NCI-H1048 (cell line): ENCODE data around the gene RBM44.

Experiments
- DNase-seq: peaks from one replicate; lab custom pipeline; 2025; lab: John Stamatoyannopoulos, UW

The RBM44 gene

GRCh38 chr2:237886685-237887481 is 88.3 kb downstream of the RBM44 start:
- DNase-seq: no peak

- no peak for DNase-seq
Measured at GRCh38 chr2:237888389-237888788, 89.8 kb downstream of the RBM44 start.

- no peak for DNase-seq
Measured at GRCh38 chr2:237889016-237889415, 90.4 kb downstream of the RBM44 start.

GRCh38 chr2:237889811-237890210 is 91.2 kb downstream of the RBM44 start:
- no peak for DNase-seq
